Right atrium auricular region (tissue), 2 donors: ENCODE results near the gene PDSS2. TPM values are rescaled to one million over a fixed set of nuclear protein-coding genes. Genes with fewer than 3 reads are reported as not detected.

ENCODE experiments used
- DNase-seq: peaks from one replicate; pipeline ENCODE4 v3.0.0-alpha.2; 2019; ENCODE audit warnings: low spot score
- H3K27ac ChIP-seq, 2 donors: fragments of 200-600 bp; sonication (generic); 1 replicate in 1 of 2; 2 replicates in 1 of 2; pipeline ENCODE4 v1.5.1; 2016 to 2019
- H3K27me3 ChIP-seq, 2 donors: fragments of 200-600 bp; sonication (generic); one replicate each; pipeline versions ENCODE4 v1.5.1 to v1.6.0; 2017 to 2019
- H3K36me3 ChIP-seq: fragments of 200-600 bp; sonication (generic); one replicate; pipeline ENCODE4 v1.5.1; 2016
- H3K4me1 ChIP-seq, 2 donors: fragments of 200-600 bp; sonication (generic); one replicate each; pipeline versions ENCODE4 v1.5.1 to v1.6.0; 2017 to 2019
- H3K4me3 ChIP-seq, 2 donors: fragments of 200-600 bp; sonication (generic); 1 replicate in 1 of 2; 2 replicates in 1 of 2; pipeline ENCODE4 v1.5.1; 2017 to 2019; ENCODE audit warnings: mild to moderate bottlenecking in 1 of 2, moderate library complexity in 1 of 2
- H3K9me3 ChIP-seq, 2 donors: fragments of 200-600 bp; sonication (generic); one replicate each; pipeline ENCODE4 v1.5.1; 2019
- CTCF ChIP-seq, 2 donors: fragments of 200-600 bp; sonication (generic); IDR thresholded peaks; one replicate each; pipeline ENCODE4 v1.5.1; 2019; ENCODE audit warnings: antibody characterized with exemption in 2 of 2
- total RNA-seq, 2 donors: library from RNA; depleted of rRNA; stranded (reverse); fragments of >200 nt; gene quantifications; one replicate each; pipeline ENCODE4 v1.1.0, GENCODE V29; 2016

The PDSS2 gene
- total RNA-seq, 2 donors from 2014 or later, result 8.8 to 18.2 TPM

- no peaks in the 10 kb centered on the region for H3K27me3 ChIP-seq
- DNase-seq, result no peak
- no peak overlapping the region for H3K27ac ChIP-seq
- TF ChIP-seq CTCF (IDR thresholded peaks at IDR 0.05), result no peak
- peaks cover 5% of the 10 kb centered on the region for H3K36me3 ChIP-seq
- H3K9me3 ChIP-seq, result no peaks in the 10 kb centered on the region
- H3K4me1 ChIP-seq, result no peaks in the 10 kb centered on the region
- no peak overlapping the region for H3K4me3 ChIP-seq
Measured at GRCh38 chr6:107333491-107333890, 125.9 kb downstream of the PDSS2 start.

GRCh38 chr6:107331409-107332386 is 127.7 kb downstream of the PDSS2 start:
- no peak overlapping the region for H3K27ac ChIP-seq

DNA sequence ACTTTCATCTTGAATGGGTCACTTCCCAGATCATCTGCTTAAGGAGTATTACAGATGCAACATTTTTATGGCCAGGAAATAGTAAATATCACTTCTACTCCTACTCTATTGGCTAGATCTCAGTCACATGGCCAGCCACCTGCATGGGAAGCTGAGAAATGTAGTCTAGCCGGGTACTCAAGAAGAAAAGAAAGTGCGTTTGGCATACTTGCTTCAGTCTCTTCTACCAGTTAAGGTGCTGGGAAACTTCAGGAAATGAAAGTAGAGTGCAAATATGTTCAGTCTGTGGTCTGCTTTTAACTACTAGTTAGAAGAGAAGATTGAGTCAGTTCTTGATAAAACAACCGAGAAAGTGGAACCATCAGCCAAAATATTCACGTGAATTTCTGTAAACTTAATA is 129.2 kb downstream of the PDSS2 start:
- no peaks in the 10 kb centered on the region for H3K4me1 ChIP-seq
- peaks cover 5% of the 10 kb centered on the region for H3K36me3 ChIP-seq
- DNase-seq, result no peak
- H3K27me3 ChIP-seq, result no peaks in the 10 kb centered on the region
- no peaks in the 10 kb centered on the region for H3K9me3 ChIP-seq
- no peak overlapping the region for H3K4me3 ChIP-seq
- no peak for TF ChIP-seq CTCF (IDR thresholded peaks at IDR 0.05)
- no peak overlapping the region for H3K27ac ChIP-seq

More at GRCh38 chr6:107331409-107332386, 127.7 kb downstream of the PDSS2 start:
- no peaks in the 10 kb centered on the region for H3K9me3 ChIP-seq
- H3K4me3 ChIP-seq, result no peak overlapping the region
- peaks cover 5% of the 10 kb centered on the region for H3K36me3 ChIP-seq
- H3K27me3 ChIP-seq, result no peaks in the 10 kb centered on the region
- DNase-seq, result no peak
- no peak for TF ChIP-seq CTCF (IDR thresholded peaks at IDR 0.05)
- H3K4me1 ChIP-seq, result no peaks in the 10 kb centered on the region

- Histone ChIP-seq H3K36me3 (peaks cover 5% of the 10 kb centered on the region), H3K9me3 (no peaks in the 10 kb centered on the region), H3K4me3 (no peak overlapping the region), H3K27ac (no peak overlapping the region), H3K4me1 (no peaks in the 10 kb centered on the region), H3K27me3 (no peaks in the 10 kb centered on the region)
- no peak for TF ChIP-seq CTCF (IDR thresholded peaks at IDR 0.05)
- DNase-seq, result no peak
Measured at GRCh38 chr6:107329063-107329860, 130.1 kb downstream of the PDSS2 start.

DNA sequence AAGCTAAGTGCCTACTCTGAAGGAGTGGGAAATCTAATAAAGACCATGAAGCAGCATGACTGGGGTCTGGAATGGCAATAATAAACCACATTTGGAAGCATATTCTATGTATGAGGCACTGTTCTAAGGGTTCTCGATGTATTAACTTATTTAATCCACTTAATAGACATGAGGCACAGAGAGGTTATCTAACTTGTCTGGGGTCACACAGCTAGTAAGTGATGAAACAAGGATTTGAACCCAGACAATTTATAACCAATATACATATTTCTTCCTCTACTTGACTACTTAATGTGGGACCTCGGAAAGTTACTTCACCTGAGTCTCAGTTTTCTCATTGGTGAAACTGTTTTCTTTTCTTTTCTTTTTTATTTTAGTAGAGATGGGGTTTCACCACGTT is 131.3 kb downstream of the PDSS2 start:
- DNase-seq, result no peak
- no peak for TF ChIP-seq CTCF (IDR thresholded peaks at IDR 0.05)
- no peaks in the 10 kb centered on the region for H3K36me3 ChIP-seq

More for the DNA sequence above, 131.3 kb downstream of the PDSS2 start:
- H3K4me3 ChIP-seq, result no peak overlapping the region
- no peaks in the 10 kb centered on the region for H3K4me1 ChIP-seq
- H3K27me3 ChIP-seq, result no peaks in the 10 kb centered on the region
- H3K27ac ChIP-seq, result no peak overlapping the region
- no peaks in the 10 kb centered on the region for H3K9me3 ChIP-seq
